Keratinocyte (primary cell): ENCODE results near the gene GAPVD1.

ENCODE experiments used
- CTCF ChIP-seq, 3 experiments: IDR thresholded peaks in 1 of 3; conservative IDR thresholded peaks in 1 of 3; optimal IDR thresholded peaks in 1 of 3; 2 replicates in 2 of 3; 3 replicates in 1 of 3; pipeline versions ENCODE3 to v1.5.1; 2011; ENCODE audit warnings: low read length in 3 of 3, mild to moderate bottlenecking in 3 of 3, moderate library complexity in 2 of 3, control low read depth in 1 of 3, inconsistent platforms in 1 of 3; ENCODE audit not compliant: insufficient read depth in 2 of 3; ENCODE audit errors: extremely low read depth in 1 of 3
- EZH2 ChIP-seq: IDR thresholded peaks from one replicate; pipeline ENCODE4 v1.6.1; 2012; ENCODE audit warnings: inconsistent platforms, mild to moderate bottlenecking, low read length, moderate library complexity

- TF ChIP-seq EZH2 (no peak), CTCF (optimal IDR thresholded peaks at IDR 0.05 in 1 of 3, IDR thresholded peaks at IDR 0.05 in 1 of 3, conservative IDR thresholded peaks at IDR 0.05 in 1 of 3; ENCODE audit: extremely low read depth in 1 of 3, insufficient read depth in 2 of 3, low read length in 3 of 3) (no peak)
Observed at GRCh38 chr9:125271081-125271480, 9.5 kb downstream of the GAPVD1 start.
